MCF 10A (cell line): ENCODE data around the gene SNX27. TPM values are rescaled to one million over a fixed set of nuclear protein-coding genes. Genes with fewer than 3 reads are reported as not detected.
A peak's percentile ranks its signal among the peaks of the same experiment; 100 is the strongest.

ENCODE experiments used
- BruUV-seq: library from RNA; stranded (reverse); fragments of 400-500 nt; replicated peaks from 2 replicates; lab custom pipeline; 2021; lab: Mats Ljungman, UMichigan
- CTCF ChIA-PET: fragments of 300-600 bp; sonication (Branson Sonifier 250); formaldehyde crosslinking; extraction: SDS; loops from one replicate; lab custom pipeline; 2021; ENCODE audit warnings: antibody characterized with exemption, inconsistent platforms; lab: Yijun Ruan, JAX
- POLR2A ChIA-PET: fragments of 300-600, 350-650 bp; sonication (Branson Sonifier 250); formaldehyde crosslinking; extraction: SDS; loops from one replicate; lab custom pipeline; 2020; ENCODE audit warnings: antibody characterized with exemption, inconsistent platforms; lab: Yijun Ruan, JAX
- DNase-seq: peaks from one replicate; pipeline ENCODE4 v3.0.0-alpha.2; 2018; ENCODE audit not compliant: unreplicated experiment
- H3K27ac Mint-ChIP-seq: one replicate; pipeline ENCODE4 v1.8.0; 2022; ENCODE audit warnings: mild to moderate bottlenecking, low read depth, mixed read lengths; ENCODE audit not compliant: unreplicated experiment
- H3K27me3 Mint-ChIP-seq: one replicate; pipeline ENCODE4 v1.8.0; 2022; ENCODE audit warnings: mixed read lengths; ENCODE audit not compliant: insufficient read depth, unreplicated experiment
- H3K36me3 Mint-ChIP-seq: one replicate; pipeline ENCODE4 v1.8.0; 2022; ENCODE audit warnings: mild to moderate bottlenecking, moderate library complexity, mixed read lengths; ENCODE audit not compliant: insufficient read depth, unreplicated experiment
- H3K4me1 Mint-ChIP-seq: one replicate; pipeline ENCODE4 v1.8.0; 2022; ENCODE audit warnings: mixed read lengths; ENCODE audit not compliant: insufficient read depth, unreplicated experiment
- H3K4me3 Mint-ChIP-seq: one replicate; pipeline ENCODE4 v1.8.0; 2022; ENCODE audit warnings: mild to moderate bottlenecking, moderate library complexity, mixed read lengths; ENCODE audit not compliant: unreplicated experiment
- H3K9me3 Mint-ChIP-seq: one replicate; pipeline ENCODE4 v1.8.0; 2022; ENCODE audit warnings: mixed read lengths; ENCODE audit not compliant: unreplicated experiment
- CTCF ChIP-seq: fragments of 200-600 bp; IDR thresholded peaks from one replicate; pipeline ENCODE4 v1.8.0; 2022; ENCODE audit warnings: antibody characterized with exemption, mild to moderate bottlenecking; ENCODE audit not compliant: unreplicated experiment
- intact Hi-C: fragments of 100-400 bp; cut with micrococcal nuclease; formaldehyde crosslinking; loops from 2 replicates; pipeline ENCODE4 v1.14.1; 2022
- total RNA-seq: library from RNA; stranded (reverse); gene quantifications from 2 replicates; pipeline ENCODE4 v1.2.3, GENCODE V29; 2022

SNX27 gene
- total RNA-seq, 1 experiment from 2014 or later, result 36.9 TPM

GRCh38 chr1:151715726-151716404 lies 104.0 kb downstream of the SNX27 start:
- BruUV-seq, result no TSS peak

GRCh38 chr1:151716405-151716762 lies 104.5 kb downstream of the SNX27 start:
- Mint-ChIP-seq H3K4me3 (no peak overlapping the region), H3K4me1 (peaks cover 21% of the 10 kb centered on the region), H3K27ac (no peak overlapping the region), H3K9me3 (no peaks in the 10 kb centered on the region), H3K36me3 (no peaks in the 10 kb centered on the region), H3K27me3 (peaks cover 67% of the 10 kb centered on the region)
- intact Hi-C loops, result no loop called here
- no peak for TF ChIP-seq CTCF
- BruUV-seq, result no TSS peak
- ChIA-PET CTCF (interaction anchor here (0.7 to 2.9 kb wide), 5 partner anchors 17 to 395 kb away, joined by 3 to 16 read pairs (median 5); no protein-coding TSS in a partner anchor), POLR2A (interaction anchor here (0.7 kb wide), 1 partner anchor 41 kb away, joined by 3 read pairs; no protein-coding TSS in a partner anchor)
- no peak for DNase-seq

More at GRCh38 chr1:151715726-151716404, 104.0 kb downstream of the SNX27 start:
- no peaks in the 10 kb centered on the region for H3K9me3 Mint-ChIP-seq
- no peak overlapping the region for H3K4me3 Mint-ChIP-seq
- TF ChIP-seq CTCF, result no peak
- CTCF ChIA-PET, result interaction anchor here (0.7 to 2.9 kb wide), 4 partner anchors 18 to 395 kb away, joined by 3 to 16 read pairs (median 4); no protein-coding TSS in a partner anchor
- POLR2A ChIA-PET, result interaction anchor here (1.0 to 1.6 kb wide), 2 partner anchors 35 to 119 kb away, joined by 4 to 5 read pairs; no protein-coding TSS in a partner anchor
- peaks cover 21% of the 10 kb centered on the region for H3K4me1 Mint-ChIP-seq
- intact Hi-C loops, result no loop called here
- peak; percentile 35 for DNase-seq
- no peak overlapping the region for H3K27ac Mint-ChIP-seq
- peaks cover 63% of the 10 kb centered on the region for H3K27me3 Mint-ChIP-seq
- no peaks in the 10 kb centered on the region for H3K36me3 Mint-ChIP-seq

GRCh38 chr1:151716771-151717631 lies 105.2 kb downstream of the SNX27 start, which contains the start of gene CELF3:
Gene CELF3, minus strand, starts transcription at chr1:151716803. Its CDS starts 783 bp downstream, at chr1:151716020.
- no peak within 1 kb of the TSS for H3K4me3 Mint-ChIP-seq
- H3K4me1 Mint-ChIP-seq, result peaks cover 21% of the 10 kb centered on the region
- CTCF ChIA-PET, result interaction anchor here (0.6 to 2.9 kb wide), 9 partner anchors 17 to 330 kb away, joined by 3 to 16 read pairs (median 5); no protein-coding TSS in a partner anchor
- POLR2A ChIA-PET, result interaction anchor here (0.6 to 1.3 kb wide), 3 partner anchors 14 to 318 kb away, joined by 3 to 5 read pairs (median 3); partner anchors contain the start of gene PSMB4
- no peaks in the 10 kb centered on the region for H3K36me3 Mint-ChIP-seq
- no peak within 1 kb of the TSS for H3K27ac Mint-ChIP-seq
- intact Hi-C loops, result no loop called here
- no peaks in the 10 kb centered on the region for H3K9me3 Mint-ChIP-seq
- no TSS peak for BruUV-seq
- TF ChIP-seq CTCF, result no peak
- peaks cover 67% of the 10 kb centered on the region for H3K27me3 Mint-ChIP-seq
- no peak for DNase-seq
